ENCODE data around the gene CNTFR. TPM values are rescaled to one million over a fixed set of nuclear protein-coding genes. Genes with fewer than 3 reads are reported as not detected.
A peak's percentile ranks its signal among the peaks of the same experiment; 100 is the strongest.

The CNTFR gene
- total RNA-seq, 1 donor from 2014 or later = 7.5 TPM

- no peak for DNase-seq
Observed at GRCh38 chr9:34522091-34522887, 67.2 kb downstream of the CNTFR start.

- no peak for DNase-seq
Observed at GRCh38 chr9:34521406-34522045, 68.0 kb downstream of the CNTFR start.

GRCh38 chr9:34520505-34521385, 68.8 kb downstream of the CNTFR start:
- DNase-seq = no peak

GRCh38 chr9:34520096-34520495, 69.4 kb downstream of the CNTFR start:
- DNase-seq = no peak

- no peak for DNase-seq
Observed at GRCh38 chr9:34519321-34520020, 70.1 kb downstream of the CNTFR start.

GRCh38 chr9:34518896-34519295, 70.6 kb downstream of the CNTFR start:
- no peak for DNase-seq

GRCh38 chr9:34518110-34518616, 71.4 kb downstream of the CNTFR start:
- DNase-seq = peak; percentile 56

- no peak for DNase-seq
Observed at GRCh38 chr9:34517185-34517584, 72.3 kb downstream of the CNTFR start.

GRCh38 chr9:34515959-34516358, 73.6 kb downstream of the CNTFR start:
- DNase-seq = no peak

- no peak for DNase-seq
Observed at GRCh38 chr9:34514816-34515215, 74.7 kb downstream of the CNTFR start.

- no peak for DNase-seq
Observed at GRCh38 chr9:34514401-34514800, 75.1 kb downstream of the CNTFR start.

- DNase-seq = no peak
Observed at GRCh38 chr9:34513567-34514214, 75.8 kb downstream of the CNTFR start.

- DNase-seq = no peak
Observed at GRCh38 chr9:34512131-34513078, 77.1 kb downstream of the CNTFR start.

GRCh38 chr9:34510497-34511468, 78.7 kb downstream of the CNTFR start:
- DNase-seq = peak; percentile 86

GRCh38 chr9:34508951-34509350, 80.6 kb downstream of the CNTFR start:
- no peak for DNase-seq

GRCh38 chr9:34508463-34508862, 81.1 kb downstream of the CNTFR start:
- no peak for DNase-seq

- no peak for DNase-seq
Observed at GRCh38 chr9:34507966-34508365, 81.6 kb downstream of the CNTFR start.

GRCh38 chr9:34507556-34507955, 82.0 kb downstream of the CNTFR start:
- no peak for DNase-seq

- no peak for DNase-seq
Observed at GRCh38 chr9:34506623-34507022, 82.9 kb downstream of the CNTFR start.
